GM12865 (cell line): ENCODE results near the gene DHX29.

Source experiments
- DNase-seq: peaks from one replicate; pipeline ENCODE4 v3.0.0; 2010; ENCODE audit warnings: low read depth
- H3K4me3 ChIP-seq: 2 replicates; pipeline ENCODE4 v1.5.1; 2011; ENCODE audit warnings: mild to moderate bottlenecking, low read depth, low read length, control low read depth
- TF ChIP-seq, protein P1 (sequence below): IDR thresholded peaks from 2 replicates; pipeline ENCODE4 v1.5.1; 2011; ENCODE audit warnings: low read length, control low read depth, low read depth, inconsistent platforms; ENCODE audit not compliant: insufficient read depth; ENCODE audit errors: missing control alignments

DHX29 gene

DNA sequence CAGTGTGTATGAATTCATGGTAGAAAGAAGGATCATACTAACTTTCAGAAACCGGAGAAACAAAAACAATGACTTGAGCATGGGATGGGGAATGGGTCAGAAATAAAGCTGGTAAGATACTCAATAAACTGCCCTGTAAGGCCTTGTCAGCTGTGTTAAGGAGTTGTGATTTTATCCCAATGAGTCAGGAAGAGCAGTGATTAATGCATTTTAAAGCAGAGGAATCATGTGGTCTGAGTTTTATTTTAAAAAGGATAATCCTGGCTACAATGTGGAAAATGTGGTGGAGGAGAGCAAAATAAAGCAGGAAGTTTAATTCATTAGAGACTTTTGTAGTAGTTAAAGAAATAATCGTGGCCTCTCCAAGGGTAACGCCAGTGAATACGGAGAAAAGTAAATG is 28.7 kb downstream of the DHX29 start:
- no peak for DNase-seq
- TF ChIP-seq, protein P1, sequence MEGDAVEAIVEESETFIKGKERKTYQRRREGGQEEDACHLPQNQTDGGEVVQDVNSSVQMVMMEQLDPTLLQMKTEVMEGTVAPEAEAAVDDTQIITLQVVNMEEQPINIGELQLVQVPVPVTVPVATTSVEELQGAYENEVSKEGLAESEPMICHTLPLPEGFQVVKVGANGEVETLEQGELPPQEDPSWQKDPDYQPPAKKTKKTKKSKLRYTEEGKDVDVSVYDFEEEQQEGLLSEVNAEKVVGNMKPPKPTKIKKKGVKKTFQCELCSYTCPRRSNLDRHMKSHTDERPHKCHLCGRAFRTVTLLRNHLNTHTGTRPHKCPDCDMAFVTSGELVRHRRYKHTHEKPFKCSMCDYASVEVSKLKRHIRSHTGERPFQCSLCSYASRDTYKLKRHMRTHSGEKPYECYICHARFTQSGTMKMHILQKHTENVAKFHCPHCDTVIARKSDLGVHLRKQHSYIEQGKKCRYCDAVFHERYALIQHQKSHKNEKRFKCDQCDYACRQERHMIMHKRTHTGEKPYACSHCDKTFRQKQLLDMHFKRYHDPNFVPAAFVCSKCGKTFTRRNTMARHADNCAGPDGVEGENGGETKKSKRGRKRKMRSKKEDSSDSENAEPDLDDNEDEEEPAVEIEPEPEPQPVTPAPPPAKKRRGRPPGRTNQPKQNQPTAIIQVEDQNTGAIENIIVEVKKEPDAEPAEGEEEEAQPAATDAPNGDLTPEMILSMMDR, result no peak
- H3K4me3 ChIP-seq, result no peak overlapping the region

DNA sequence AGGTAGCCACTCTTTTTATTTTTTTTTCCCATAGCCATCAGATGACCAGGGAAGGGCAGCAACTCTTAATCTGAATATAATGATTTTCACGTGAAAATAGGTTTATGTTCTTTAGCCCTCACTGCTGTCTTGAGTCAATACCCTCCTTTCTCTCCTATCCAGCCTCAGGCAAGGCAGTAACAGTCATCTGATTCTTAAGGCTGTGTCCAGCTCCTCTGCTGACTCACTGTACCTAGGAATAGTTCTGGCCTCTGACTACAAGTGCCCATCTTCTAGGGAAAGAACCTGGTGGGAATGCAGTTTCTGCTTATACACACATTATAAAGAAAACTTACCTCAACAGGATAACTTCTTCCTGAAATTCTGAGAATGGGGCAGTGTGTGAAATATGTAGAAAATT is 30.7 kb downstream of the DHX29 start:
- no peak for DNase-seq
- TF ChIP-seq, protein P1, result no peak
- no peak overlapping the region for H3K4me3 ChIP-seq

DNA sequence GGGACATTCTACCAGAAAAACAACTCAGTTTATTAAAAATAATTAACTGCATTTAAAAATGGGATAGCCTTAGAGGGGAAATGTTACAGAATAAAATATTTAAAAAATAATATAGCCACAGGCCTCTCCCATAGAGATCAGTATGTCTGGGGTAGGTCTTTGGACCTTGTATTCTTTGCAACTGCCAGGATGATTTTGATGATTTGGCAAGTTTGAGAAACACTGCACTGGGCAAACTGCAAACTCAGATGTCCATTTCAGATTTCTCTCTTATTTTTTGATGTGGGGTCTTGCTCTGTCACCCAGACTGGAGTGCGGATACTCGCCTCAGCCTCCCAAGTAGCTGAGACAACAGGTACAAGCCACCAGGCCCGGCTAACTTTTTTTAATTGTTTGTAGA is 49.2 kb downstream of the DHX29 start:
- no peak overlapping the region for H3K4me3 ChIP-seq
- DNase-seq, result no peak
- TF ChIP-seq, protein P1, result no peak

DNA sequence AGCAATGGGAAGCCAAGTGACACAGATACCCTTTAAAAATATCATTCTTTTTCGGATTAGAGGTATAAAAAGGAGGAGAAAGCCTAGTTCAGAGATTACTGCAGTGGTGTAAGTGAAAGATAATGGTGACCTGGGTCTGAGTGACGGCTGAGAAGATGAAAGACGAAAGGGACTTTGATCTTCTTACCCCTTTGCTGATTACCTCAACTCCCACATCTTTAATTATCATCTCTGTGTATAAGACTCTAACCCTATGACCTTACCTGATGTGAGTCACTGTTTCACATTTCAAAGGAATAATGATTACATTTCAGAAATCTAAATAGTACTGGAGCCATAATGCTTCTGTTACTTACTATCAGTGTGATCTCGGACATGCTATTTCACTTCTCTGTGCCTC is 52.7 kb downstream of the DHX29 start:
- TF ChIP-seq, protein P1, result no peak
- DNase-seq, result no peak
- H3K4me3 ChIP-seq, result no peak overlapping the region

DNA sequence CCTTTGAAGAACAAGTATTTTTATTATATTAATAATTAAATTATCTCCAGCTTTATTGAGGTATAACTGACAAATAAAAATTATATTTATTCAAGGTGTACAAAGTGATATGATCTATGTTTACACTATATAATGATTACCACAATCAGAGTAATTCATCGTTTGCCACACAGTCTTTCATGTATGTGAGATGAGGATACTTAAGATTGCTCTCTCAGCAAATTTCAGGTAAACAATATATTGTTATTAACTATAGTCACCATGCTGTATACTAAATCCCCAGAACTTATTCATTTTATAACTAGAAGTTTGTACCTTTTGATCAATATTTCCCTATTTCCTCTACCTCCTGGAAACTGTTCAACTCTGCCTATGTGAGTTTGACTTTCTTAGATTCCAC is 57.4 kb downstream of the DHX29 start:
- DNase-seq, result no peak
- H3K4me3 ChIP-seq, result no peak overlapping the region
- TF ChIP-seq, protein P1, result no peak

DNA sequence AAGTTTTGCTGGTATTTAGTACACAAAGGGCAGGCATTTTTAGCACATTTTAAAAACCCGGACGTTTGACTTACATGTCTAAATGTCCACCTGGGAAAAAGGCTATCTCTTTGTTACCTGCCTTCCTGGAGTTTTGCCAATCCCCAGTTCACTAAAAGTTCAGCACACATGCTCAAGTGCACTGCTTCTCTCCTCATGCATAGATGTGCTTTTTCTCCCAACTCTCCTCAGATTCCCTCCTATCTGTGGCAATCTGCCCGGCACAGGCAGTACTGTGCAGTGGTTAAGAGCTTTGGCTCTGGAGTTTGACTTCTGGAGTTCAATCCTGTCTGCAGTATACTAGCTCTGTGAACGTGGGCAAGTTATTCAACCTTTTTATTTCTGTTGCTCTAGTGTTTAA is 65.7 kb downstream of the DHX29 start:
- DNase-seq, result no peak
- TF ChIP-seq, protein P1, result no peak
- H3K4me3 ChIP-seq, result no peak overlapping the region

DNA sequence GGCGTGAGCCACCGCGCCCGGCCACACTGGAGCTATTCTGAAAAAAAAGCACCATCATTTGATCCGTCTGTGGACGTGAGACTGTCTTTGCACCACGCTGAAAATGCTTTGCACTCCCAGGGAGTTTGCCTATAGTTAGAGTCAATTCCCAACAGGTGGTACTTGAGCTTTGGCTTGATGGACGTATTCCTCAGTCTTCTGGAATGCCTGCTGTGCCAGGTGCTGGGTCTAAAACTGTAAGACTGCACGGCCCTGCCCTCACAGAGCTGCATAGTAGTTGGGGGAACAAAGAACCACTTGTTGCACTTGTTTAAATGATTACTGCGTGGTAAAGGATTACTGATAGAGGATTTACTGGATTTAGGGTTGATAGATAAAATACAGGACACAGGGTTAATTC is 70.7 kb downstream of the DHX29 start:
- TF ChIP-seq, protein P1, result no peak
- no peak for DNase-seq
- H3K4me3 ChIP-seq, result no peak overlapping the region
